Breast epithelium (tissue), 3 donors: Measurements from ENCODE around the gene PDGFC.

Source experiments
- POLR2A ChIP-seq: fragments of 450-650 bp; IDR thresholded peaks from one replicate; pipeline ENCODE4 v1.6.1; 2016; ENCODE audit warnings: antibody characterized with exemption, mild to moderate bottlenecking, moderate library complexity
- TF ChIP-seq, protein P1 (sequence below), 3 donors: fragments of 450-650 bp; IDR thresholded peaks; one replicate each; pipeline ENCODE4 v1.5.1; 2016 to 2017; ENCODE audit warnings: antibody characterized with exemption in 3 of 3, mild to moderate bottlenecking in 3 of 3, moderate library complexity in 3 of 3

DNA sequence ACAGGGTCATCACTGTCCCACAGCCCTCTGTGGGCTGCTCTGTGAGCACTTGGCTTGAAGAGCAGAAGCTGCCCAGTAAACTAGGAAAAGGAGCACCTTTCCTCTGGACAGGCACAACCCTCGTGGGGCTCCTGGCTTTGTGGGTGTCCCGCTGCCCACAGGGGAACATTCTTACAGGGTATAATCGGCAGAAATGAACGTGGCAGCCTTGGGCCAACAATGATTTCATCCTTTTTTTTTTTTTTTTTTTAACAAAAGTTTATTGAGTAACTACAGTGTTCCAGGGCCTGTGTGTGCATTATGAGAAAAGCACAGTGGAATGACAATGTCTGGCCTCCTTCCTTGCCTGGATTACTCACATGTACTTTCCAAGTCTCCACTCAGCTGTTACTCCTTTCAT is 197.2 kb downstream of the PDGFC start:
- TF ChIP-seq, protein P1, sequence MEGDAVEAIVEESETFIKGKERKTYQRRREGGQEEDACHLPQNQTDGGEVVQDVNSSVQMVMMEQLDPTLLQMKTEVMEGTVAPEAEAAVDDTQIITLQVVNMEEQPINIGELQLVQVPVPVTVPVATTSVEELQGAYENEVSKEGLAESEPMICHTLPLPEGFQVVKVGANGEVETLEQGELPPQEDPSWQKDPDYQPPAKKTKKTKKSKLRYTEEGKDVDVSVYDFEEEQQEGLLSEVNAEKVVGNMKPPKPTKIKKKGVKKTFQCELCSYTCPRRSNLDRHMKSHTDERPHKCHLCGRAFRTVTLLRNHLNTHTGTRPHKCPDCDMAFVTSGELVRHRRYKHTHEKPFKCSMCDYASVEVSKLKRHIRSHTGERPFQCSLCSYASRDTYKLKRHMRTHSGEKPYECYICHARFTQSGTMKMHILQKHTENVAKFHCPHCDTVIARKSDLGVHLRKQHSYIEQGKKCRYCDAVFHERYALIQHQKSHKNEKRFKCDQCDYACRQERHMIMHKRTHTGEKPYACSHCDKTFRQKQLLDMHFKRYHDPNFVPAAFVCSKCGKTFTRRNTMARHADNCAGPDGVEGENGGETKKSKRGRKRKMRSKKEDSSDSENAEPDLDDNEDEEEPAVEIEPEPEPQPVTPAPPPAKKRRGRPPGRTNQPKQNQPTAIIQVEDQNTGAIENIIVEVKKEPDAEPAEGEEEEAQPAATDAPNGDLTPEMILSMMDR (IDR thresholded peaks at IDR 0.05), result no peak
- TF ChIP-seq POLR2A, result no peak
